Erythroblast (primary cell): ENCODE results near the gene SLC47A2.

Experiments
- GATA1 ChIP-seq: IDR thresholded peaks from 2 replicates; pipeline ENCODE4 v1.6.1; 2011; ENCODE audit warnings: low read depth, mild to moderate bottlenecking, control low read depth, low read length, moderate library complexity
- POLR2A ChIP-seq: IDR thresholded peaks from 2 replicates; pipeline ENCODE4 v1.6.1; 2011; ENCODE audit warnings: mild to moderate bottlenecking, low read length

GRCh38 chr17:19717411-19717908 lies 1.1 kb upstream of the SLC47A2 start:
- TF ChIP-seq POLR2A (no peak), GATA1 (no peak)
